HG03432 (cell line): Measurements from ENCODE around the gene PSTPIP1.

Experiments
- ATAC-seq: cut with Tn5 transposase; IDR thresholded peaks from one replicate; pipeline ENCODE4 v1.9.1; 2021; ENCODE audit warnings: mild to moderate bottlenecking, moderate library complexity; ENCODE audit not compliant: unreplicated experiment

Gene PSTPIP1

DNA sequence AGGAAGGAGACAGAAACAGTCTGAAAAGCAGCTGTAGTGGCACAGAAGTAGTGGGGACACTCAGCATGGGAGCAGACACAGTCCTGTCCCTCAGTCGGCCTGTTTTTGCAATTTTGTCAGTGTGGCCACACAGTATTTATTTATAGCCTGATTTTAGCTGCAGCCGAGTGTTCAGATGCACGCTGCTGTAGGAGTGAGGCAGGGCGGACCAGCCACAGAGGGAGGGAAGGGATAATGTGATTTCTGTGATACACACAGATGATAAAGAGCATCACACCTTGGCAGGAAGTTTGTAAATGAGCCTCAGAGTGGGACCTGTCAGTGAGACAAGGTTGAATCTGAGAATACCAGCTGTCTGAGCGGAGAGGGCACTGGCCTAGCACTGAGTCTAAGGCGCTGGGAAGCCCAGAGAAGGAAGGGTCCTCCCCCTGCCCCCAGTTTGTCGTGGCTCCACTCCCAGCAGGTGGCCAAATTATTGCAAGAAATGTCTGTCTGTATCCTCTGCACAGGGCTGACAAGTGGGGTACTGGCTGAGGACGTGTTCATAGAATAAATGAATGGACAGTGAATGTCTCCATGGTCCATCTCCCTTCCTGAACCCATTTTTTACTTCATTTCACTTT is 3.8 kb downstream of the PSTPIP1 start:
- ATAC-seq = no peak

DNA sequence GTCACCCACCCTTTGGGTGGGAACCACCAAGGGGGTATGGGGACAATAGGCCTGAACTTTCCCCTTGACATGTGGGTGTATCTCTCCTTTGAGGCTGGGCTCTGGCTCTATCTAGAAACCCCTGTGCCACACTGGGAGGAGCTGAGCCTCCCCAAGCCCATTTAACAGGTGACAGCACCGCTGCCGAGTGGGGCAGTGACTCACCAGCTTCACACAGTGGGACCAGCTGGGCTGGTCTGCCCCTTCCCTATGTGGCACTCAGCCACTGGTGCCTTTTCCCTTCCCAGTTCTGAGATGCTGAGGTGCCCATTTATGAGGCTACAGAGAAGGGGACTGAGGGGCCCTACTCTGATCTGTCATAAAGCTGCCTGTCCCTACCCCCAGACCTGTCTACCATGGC is 5.1 kb downstream of the PSTPIP1 start:
- no peak for ATAC-seq

DNA sequence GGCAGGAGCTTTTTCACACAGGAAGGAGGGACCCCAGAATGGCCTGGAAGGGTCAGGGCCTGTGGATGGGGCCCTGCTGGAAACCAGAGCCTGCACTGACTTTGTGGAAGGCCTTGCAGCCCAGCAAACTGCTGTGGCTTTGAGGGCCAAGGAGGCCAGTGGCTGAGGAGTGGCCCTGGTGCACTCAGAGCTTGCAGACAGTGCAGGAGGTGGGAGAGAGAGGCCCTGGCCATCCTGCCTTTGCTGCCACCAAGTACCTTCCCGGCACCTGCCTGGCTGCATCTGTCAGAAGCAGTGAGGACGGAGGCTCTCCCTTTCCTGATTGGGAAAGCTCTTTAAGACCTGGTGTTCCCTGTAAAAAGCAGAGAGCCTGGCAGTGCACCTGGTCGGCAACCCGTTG is 6.4 kb downstream of the PSTPIP1 start:
- ATAC-seq = no peak

DNA sequence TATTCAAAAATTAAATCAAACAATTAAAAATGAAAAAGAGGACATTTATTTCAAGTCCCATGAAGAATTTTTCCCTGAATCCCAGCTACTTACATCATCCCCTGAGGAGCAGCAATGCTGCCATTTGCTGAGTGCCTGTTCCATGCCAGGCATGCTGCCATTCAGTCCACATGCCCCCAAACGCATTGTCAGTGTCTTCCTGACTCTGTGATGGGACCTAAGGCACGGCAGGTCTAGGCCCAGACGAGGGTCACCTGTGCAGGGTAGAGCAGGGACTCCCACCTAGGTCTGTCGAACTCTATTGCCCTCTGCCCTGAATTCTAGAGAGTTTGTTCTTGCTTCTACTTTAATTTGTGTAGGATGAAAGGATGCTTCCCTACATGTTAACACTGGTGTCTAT is 7.0 kb downstream of the PSTPIP1 start:
- ATAC-seq = no peak

DNA sequence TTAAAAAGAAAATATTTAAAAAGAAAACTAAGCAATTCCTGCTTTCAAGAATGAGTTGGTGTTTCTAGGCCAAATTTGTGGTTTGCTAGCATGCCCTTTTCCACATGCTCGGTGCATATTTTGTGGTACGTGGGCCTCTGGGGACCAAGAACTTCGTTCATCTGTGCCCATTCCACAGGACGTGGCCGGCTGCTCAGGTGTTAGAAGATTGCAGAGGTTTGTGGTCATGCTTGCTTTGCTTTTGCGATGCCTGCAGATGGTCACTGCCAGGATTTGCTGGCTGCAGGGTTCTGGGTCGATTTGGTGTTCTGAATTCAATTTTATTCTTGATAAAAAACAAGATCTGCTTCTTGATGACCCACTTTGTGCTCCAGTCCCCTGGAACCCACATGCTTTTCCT is 7.5 kb downstream of the PSTPIP1 start:
- ATAC-seq = no peak

DNA sequence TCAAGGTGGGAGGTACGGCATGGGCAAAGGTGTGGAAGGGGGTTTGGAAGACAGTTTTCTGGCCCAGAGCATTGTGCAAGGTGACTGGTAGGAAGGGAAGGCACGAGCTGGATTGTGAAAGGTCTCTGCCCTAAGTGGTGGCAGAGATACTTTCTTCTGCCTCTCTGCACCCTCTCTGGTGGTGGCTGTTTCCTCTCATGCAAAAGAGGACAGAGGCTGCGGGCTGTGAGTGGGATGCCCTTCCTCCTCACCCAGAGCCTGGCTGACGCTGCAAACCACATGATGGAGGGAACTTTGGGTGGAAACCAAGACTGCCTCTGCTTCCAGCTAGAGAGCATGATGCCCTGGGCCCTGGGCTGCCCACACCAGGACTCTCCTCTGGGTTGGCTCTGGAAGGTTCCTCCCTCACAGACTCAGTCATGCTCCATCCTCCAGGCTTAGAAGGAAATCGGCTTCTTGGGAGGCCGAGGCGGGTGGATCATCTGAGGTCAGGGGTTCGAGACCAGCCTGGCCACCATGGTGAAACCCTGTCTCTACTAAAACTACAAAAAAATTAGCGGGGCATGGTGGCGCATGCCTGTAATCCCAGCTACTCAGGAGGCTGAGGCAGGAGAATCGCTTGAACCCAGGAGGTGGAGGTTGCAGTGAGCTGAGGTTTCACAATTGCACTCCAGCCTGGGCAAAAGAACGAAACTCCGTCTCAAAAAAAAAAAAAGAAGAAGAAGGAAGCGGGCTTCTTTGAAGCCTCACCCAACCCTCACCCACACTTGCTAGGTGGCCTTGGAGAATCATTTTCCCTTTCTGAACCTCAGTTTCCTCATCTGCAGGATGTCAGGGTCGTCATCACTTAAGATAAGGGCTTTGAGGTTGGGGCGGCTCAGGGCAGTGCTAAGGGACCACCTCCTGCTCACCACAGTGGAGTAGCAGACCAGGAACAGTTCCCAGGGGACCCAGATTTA is 8.3 kb downstream of the PSTPIP1 start:
- ATAC-seq = peak; percentile 79

DNA sequence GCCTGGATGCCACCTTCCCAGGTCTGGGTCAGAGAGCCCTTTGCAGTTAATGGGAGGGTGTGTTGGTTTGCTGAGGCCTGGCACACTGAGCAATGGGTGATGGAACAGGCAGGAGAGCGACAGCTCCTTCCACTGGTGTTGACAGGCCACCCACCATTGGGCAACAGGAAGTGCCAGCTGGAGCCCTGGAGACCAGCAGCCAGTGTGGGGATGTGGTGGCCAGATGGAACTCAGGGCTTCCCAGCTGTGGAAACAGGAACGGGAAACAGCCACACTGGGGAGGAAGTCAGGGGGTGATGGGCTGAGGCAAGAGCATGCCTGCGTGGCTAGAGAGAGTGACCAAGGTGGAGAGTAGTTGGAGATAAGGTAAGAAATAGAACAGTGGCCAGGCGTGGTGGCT is 9.3 kb downstream of the PSTPIP1 start:
- no peak for ATAC-seq

DNA sequence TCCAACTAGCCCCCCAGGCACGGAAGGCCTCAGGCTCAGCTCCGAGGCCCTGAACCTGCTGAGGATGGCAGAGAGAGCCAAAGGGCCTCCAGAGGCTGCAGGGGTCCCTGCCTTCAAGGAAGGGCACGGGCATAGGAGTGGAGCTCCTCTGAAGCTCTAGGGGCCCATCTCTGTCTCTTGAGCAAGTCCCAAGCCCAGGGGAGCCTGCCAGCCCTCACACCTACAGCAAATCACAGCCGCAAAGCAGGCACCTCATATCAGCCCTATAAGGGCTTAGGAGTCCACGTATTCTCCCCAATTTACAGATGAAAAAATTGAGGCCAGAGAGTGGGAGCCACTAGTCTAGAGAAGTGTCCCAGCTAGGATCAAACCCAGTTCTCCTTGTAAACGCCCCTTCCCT is 14.2 kb downstream of the PSTPIP1 start:
- no peak for ATAC-seq

DNA sequence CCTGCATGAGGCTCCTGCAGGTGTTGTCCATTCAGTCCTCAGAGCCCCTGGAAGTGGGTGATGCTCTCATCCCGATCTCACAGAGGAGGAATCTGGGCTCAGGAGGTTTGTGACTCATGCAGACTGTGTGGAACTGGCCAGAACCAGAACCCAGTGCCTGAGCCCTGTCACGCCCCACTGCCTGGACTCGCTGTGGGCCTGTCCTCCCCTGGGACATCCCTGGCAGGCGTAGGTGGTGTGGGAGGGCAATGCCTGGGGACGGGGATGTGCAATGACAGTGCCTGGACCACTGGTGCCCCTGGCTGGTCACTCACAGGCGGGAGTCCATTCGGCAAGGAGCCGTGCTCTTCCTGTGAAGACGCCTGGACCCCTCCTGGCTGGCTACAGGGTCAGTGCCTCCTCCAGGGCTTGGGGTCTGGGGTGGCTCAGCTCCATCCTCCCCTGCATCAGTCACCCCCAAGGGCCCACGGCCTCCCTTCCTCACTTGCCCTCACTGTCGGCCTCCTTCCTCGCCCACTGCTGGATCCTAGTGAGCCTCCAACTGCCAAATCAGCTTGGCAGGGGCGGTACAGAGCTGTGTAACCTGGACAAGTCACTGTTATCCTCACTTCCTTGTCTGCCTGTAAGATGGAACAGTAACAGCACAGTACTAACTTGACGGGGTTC is 14.9 kb downstream of the PSTPIP1 start:
- no peak for ATAC-seq

DNA sequence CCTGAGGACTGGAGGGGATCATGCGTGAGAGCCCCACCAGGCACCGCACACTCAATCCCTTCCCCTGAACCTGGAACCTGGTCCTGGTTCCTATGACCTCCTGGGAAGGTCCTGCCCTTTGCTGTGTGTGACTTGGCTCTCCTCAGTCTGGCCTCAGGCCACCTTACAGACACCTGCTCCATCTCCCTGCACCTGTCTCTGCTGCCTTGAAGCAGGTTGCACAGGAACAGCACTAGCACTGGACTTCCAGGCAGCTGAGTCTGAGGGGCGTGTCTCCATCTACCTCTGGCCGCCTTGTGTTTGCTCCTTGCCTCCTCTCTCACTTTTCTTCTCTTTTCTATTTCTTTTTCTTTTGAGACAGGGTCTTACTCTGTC is 15.4 kb downstream of the PSTPIP1 start:
- ATAC-seq = no peak

DNA sequence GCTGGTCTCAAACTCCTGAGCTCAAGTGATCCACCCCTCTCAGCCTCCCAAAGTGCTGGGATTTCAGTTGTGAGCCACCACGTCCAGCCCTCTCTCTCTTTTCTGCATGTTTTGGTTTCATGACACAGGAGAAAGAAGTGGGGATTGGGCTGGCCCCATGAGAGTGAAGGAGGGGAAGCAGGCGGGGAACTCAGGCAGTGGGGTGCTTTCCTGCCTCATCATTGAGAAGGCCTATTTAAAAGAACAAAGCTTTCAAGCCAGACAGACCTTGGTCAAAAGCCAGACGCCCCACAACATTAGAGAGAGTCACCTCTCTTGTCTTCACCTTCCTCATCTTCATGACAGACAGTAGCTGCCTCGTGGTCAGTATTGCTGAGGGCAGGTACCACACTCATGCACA is 15.9 kb downstream of the PSTPIP1 start:
- no peak for ATAC-seq

DNA sequence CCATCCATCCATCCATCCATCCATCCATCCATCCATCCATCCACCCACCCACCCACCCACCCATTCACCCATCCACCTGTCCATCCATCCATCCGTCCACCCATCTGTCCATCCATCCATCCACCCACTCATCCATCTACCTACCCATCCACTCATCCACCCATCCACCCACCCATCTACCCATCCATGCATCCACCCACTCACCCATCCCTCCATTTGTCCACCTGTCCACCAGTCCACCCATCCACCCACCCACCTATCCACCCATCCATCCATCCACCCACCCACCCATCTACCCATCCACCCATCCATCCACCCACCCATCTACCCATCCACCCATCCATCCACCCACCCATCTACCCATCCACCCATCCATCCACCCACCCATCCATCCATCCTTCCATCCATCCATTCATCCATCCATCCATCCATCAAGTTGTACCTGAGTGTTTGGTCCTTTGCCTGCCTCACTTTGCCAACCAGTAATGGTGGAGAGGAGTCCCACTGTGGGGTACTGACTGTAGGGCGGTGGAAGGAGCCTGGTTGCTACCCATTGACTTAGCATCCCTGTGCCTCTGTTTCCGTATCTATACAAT is 17.3 kb downstream of the PSTPIP1 start:
- no peak for ATAC-seq

DNA sequence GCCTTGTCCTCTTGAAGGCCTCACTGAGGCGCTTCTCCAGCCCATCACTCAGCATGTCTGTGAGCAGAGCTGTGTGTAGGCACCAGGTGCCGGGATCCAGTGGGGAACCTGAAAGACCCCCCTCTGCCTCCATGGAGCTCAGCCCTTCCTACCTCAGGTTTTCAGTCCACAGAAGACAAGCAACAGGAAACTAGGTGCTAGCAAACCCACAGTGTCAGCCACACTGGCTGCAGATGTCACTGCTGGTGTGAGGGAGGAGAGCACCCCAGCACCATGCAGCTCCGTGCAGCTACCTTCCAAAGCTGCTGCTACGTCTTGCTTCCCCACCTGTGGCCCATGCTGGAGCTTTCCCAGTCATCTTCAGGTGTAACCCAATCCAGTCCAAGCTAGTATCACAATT is 17.9 kb downstream of the PSTPIP1 start:
- ATAC-seq = no peak

DNA sequence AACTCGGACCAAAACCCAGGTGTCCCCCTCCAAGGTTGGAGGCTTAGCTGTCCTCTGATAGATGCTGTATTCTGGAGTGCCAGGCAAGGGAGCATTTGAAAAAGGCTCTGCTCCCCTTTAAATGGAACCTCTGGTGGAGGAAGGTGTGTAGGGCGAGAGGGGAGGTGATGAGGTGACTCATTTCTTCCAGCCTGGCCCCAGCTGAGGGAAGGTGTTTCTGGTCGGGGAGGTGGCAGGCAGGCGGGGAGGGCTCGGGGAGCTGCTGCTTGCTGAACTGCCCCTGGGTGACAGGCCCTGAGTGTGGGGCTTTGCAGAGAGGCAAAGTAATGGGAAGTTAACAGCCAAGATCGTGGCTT is 18.8 kb downstream of the PSTPIP1 start:
- peak; percentile 63 for ATAC-seq

DNA sequence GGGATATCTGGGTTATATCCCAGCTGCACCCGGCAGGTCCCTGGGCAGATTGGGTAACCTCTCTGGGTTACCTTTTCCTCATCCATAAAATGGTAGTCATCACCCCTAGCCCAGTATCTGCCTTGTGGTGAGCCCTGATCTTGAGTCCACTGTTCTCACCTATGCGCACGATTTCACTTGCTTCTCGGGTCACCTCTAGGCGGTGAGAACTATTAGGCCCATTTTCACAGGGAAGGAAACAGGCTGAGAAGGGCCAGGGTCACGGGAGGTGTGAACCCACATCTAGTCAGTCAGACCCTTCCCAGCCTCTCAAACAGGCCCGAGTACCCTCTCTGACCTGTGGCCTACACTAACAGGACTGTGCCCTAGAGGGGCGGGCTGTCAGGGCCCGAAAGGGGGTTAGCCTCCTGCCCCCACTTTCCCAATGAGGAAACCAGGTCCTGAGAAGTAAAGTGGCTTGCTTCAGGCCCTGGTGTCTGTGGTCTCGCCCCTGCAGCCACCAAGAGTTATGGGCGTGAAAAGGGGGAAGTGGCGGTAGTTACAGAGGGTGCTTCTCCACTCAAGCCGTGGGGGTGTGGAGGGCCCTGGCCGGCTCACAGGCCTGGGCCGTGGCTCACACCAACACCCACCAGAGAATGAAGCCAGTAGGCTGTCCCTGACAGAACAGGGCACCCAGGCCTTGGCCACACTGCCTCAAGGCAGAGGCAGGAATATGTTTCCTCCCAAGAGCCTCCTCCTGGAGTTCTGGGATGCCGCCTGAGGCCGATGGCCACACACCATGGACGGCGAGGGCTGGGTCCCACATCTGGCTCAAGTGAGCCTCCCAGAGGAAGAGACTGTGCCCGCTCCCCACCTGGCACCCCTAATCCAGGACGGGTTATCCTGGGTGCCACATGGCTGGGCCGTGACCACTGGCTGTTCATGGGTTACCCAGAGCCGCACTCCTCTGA is 19.5 kb downstream of the PSTPIP1 start:
- peak; percentile 57 for ATAC-seq

DNA sequence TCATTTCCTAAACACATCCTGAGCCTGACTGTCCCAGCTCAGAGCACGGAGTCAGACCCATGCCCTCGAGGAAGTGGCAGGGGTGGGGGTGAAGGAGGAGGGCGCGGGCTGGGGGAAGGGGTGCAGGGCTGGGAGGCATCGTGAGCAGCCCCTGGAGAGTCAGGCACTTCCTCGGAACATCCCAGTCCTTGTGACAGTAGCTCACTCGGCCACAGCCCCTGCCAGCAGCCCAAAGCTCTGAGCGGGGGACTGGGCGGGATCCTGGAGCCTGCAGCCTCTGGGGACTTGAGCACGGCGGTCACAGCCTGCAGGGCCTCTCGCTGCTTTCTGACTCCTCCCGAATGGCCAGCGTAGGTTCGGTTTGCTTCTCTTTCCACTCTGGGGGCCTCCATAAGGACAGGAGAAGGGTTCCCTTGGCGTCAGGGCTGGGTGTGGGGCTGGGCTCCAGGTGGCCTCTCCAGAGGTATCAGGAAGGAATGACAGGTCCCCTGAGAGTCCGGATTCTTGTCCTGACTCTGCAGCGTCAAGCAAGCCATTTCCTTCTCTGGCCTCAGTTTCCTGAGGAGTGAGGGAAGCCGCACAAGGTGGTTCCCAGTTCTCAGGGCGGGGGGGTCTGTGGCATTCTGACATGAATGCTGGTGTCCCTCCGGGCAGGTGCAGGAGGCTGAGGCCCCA is 20.9 kb downstream of the PSTPIP1 start:
- no peak for ATAC-seq

DNA sequence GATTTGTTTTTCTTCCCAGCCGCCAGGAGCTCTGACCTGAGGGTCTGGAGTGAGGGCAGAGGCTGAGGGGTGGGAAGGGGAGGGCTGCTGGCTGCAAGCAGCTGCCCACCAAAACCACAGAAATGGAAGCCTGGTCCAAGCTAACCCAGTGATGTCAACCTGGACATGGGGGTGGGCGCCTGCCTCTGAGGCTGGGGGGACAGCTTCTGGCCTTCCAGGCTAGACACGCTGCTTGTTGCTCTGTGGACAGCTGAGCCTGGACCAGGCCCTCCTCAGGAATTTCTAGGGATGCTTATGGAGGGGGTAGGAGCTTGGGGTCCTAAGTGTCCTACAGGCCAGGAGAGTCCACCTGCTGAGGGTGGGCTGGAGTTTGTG is 21.4 kb downstream of the PSTPIP1 start:
- ATAC-seq = no peak

DNA sequence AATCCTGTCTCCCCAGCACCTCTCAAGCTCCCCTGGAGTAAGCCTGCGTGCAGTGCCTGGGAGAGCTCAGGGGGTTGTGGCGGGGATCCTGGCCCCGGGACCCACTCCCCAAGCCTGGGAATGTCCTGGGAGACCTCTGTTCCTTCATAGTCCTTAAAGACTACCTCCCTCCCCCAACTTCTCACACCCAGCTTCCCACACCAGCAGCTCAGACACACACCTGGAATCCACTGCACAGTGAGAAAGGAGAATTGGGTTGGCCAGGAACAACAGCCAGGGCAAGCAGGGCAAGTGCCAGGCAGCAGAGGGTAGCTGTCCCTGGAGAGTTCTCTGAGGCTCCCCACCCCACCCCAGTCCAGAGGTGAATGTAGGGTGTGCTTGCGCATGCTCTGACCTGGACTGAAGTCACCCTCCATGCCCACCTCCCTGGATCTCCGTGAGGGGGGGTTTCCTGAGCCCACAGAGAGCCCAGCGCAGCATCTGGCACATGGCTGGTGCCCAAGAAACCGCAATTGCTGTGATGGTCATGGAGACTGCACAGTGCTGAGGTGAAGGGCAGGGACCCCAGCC is 22.2 kb downstream of the PSTPIP1 start:
- ATAC-seq = no peak
